Mesenteric fat pad (tissue), 1 donor: ENCODE data around the gene HYCC1. TPM values are rescaled to one million over a fixed set of nuclear protein-coding genes. Genes with fewer than 3 reads are reported as not detected.

Experiments
- DNase-seq: peaks from one replicate; pipeline ENCODE4 v3.0.0-alpha.2; 2020; ENCODE audit warnings: low spot score
- total RNA-seq: library from RNA; stranded (reverse); fragmentation: NEBNext Ultra II Directional; extraction: Animal tissue kit (Norgen Biotek cat#: 25700); gene quantifications from one replicate; pipeline ENCODE4 v1.2.1, GENCODE V29; 2021
- donor health status: DM: yes; HTN: yes; CAD: no.

HYCC1 gene
- total RNA-seq, 1 donor from 2014 or later: 70.5 TPM

GRCh38 chr7:23017309-23017708 is 3.4 kb upstream of the HYCC1 start:
- DNase-seq: no peak

- no peak for DNase-seq
These were observed 2.7 kb upstream of the HYCC1 start for GRCh38 chr7:23016345-23017253.

- no peak for DNase-seq
These were observed 751 bp upstream of the HYCC1 start for GRCh38 chr7:23014681-23015080.

GRCh38 chr7:23012908-23013714 is 819 bp downstream of the HYCC1 start:
- no peak for DNase-seq

GRCh38 chr7:23012186-23012585 is 1.7 kb downstream of the HYCC1 start:
- DNase-seq: no peak

- DNase-seq: no peak
These were observed 2.6 kb downstream of the HYCC1 start for GRCh38 chr7:23011222-23011924.

- no peak for DNase-seq
These were observed 4.6 kb downstream of the HYCC1 start for GRCh38 chr7:23009303-23009702.

GRCh38 chr7:23004247-23004520 is 9.7 kb downstream of the HYCC1 start:
- no peak for DNase-seq

GRCh38 chr7:23003505-23004246 is 10.3 kb downstream of the HYCC1 start:
- no peak for DNase-seq

GRCh38 chr7:23002698-23003097 is 11.2 kb downstream of the HYCC1 start:
- no peak for DNase-seq

- DNase-seq: no peak
These were observed 12.3 kb downstream of the HYCC1 start for GRCh38 chr7:23001610-23002009.

- DNase-seq: no peak
These were observed 13.2 kb downstream of the HYCC1 start for GRCh38 chr7:23000597-23001360.

GRCh38 chr7:22998519-22998896 is 15.4 kb downstream of the HYCC1 start:
- DNase-seq: no peak

- no peak for DNase-seq
These were observed 15.9 kb downstream of the HYCC1 start for GRCh38 chr7:22997871-22998518.

GRCh38 chr7:22996470-22996869 is 17.5 kb downstream of the HYCC1 start:
- DNase-seq: no peak

- DNase-seq: no peak
These were observed 18.9 kb downstream of the HYCC1 start for GRCh38 chr7:22995011-22995410.

GRCh38 chr7:22992874-22993840 is 20.8 kb downstream of the HYCC1 start:
- no peak for DNase-seq

GRCh38 chr7:22990588-22990949 is 23.4 kb downstream of the HYCC1 start:
- DNase-seq: no peak
